ENCODE measurements around the gene EREG.

DNA sequence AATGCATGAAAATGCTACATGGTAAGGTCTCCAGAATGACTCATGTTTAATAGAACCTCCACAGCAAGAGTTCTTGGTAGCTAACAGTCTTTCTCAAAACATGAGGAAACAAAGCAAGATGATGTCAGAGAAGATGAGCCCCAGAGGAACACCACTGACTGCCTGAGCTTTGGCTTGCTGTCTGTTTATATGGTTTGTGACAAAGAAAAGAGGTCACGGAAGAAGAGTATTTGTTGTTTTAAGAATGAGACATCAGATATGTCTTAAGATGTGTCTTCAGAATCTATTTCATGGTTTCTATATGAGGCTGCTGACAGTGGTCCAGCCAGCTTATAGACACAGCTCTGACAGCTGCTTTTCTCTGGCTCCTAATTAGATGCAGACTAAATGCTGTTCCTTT is 61.2 kb downstream of the EREG start:
- TF ChIP-seq, protein P1, sequence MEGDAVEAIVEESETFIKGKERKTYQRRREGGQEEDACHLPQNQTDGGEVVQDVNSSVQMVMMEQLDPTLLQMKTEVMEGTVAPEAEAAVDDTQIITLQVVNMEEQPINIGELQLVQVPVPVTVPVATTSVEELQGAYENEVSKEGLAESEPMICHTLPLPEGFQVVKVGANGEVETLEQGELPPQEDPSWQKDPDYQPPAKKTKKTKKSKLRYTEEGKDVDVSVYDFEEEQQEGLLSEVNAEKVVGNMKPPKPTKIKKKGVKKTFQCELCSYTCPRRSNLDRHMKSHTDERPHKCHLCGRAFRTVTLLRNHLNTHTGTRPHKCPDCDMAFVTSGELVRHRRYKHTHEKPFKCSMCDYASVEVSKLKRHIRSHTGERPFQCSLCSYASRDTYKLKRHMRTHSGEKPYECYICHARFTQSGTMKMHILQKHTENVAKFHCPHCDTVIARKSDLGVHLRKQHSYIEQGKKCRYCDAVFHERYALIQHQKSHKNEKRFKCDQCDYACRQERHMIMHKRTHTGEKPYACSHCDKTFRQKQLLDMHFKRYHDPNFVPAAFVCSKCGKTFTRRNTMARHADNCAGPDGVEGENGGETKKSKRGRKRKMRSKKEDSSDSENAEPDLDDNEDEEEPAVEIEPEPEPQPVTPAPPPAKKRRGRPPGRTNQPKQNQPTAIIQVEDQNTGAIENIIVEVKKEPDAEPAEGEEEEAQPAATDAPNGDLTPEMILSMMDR (IDR thresholded peaks at IDR 0.05; ENCODE audit: low read depth, low read length), result no peak
- TF ChIP-seq EZH2phosphoT487 (IDR thresholded peaks at IDR 0.05; ENCODE audit: low read depth), result no peak
